T-cell (primary cell): Measurements from ENCODE around the gene GRAMD2B. TPM values are rescaled to one million over a fixed set of nuclear protein-coding genes. Genes with fewer than 3 reads are reported as not detected.

Experiments used
- ATAC-seq, 4 experiments: fragments of 200-7000 bp in 3 of 4; fragments of 150-1000 bp in 1 of 4; cut with Tn5 transposase; replicated peaks in 1 of 4; 1 replicate in 3 of 4; 2 replicates in 1 of 4; pipeline ENCODE4 v1.10.0; 2021; ENCODE audit warnings: moderate library complexity in 3 of 4, mild to moderate bottlenecking in 2 of 4, moderate number of reproducible peaks in 1 of 4
- CTCF ChIA-PET, 2 donors: fragments of 300-600 bp; sonication (Branson Sonifier 250); formaldehyde crosslinking; loops; one replicate each; lab custom pipeline; 2022; ENCODE audit warnings: antibody characterized with exemption in 2 of 2; lab: Charles Lee
- POLR2A ChIA-PET, 2 donors: fragments of 300-600 bp; sonication (Branson Sonifier 250); formaldehyde crosslinking; loops; one replicate each; lab custom pipeline; 2022; ENCODE audit warnings: antibody characterized with exemption in 2 of 2; lab: Charles Lee
- DNase-seq, 35 experiments: peaks; one replicate each; pipeline versions ENCODE4 v3.0.0 to v3.0.0-alpha.2; 2013 to 2023
- H3K27ac ChIP-seq: one replicate; pipeline ENCODE4 v1.5.1; 2013; ENCODE audit warnings: low read length
- H3K27me3 ChIP-seq, 2 experiments: replicated peaks in 1 of 2; 1 replicate in 1 of 2; 2 replicates in 1 of 2; pipeline versions ENCODE4 v1.6.1 to v1.7.0; 2013; ENCODE audit warnings: low read length in 1 of 2, mixed read lengths in 1 of 2; ENCODE audit not compliant: control insufficient read depth in 2 of 2, insufficient read depth in 2 of 2; ENCODE audit errors: extremely low read depth in 1 of 2
- H3K36me3 ChIP-seq, 2 donors: 1 replicate in 1 of 2; 2 replicates in 1 of 2; pipeline versions ENCODE4 v1.6.1 to v1.7.0; 2013; ENCODE audit warnings: low read length in 1 of 2; ENCODE audit not compliant: control insufficient read depth in 2 of 2, insufficient read depth in 1 of 2; ENCODE audit errors: extremely low read depth in 1 of 2
- H3K4me1 ChIP-seq, 2 experiments: 1 replicate in 1 of 2; 2 replicates in 1 of 2; pipeline versions ENCODE4 v1.6.1 to v1.7.0; 2013; ENCODE audit warnings: low read length in 2 of 2, mixed read lengths in 1 of 2; ENCODE audit not compliant: insufficient read depth in 2 of 2, control insufficient read depth in 1 of 2; ENCODE audit errors: extremely low read depth in 1 of 2
- H3K4me3 ChIP-seq, 2 donors: 1 replicate in 1 of 2; 2 replicates in 1 of 2; pipeline versions ENCODE4 v1.5.1 to v1.7.0; 2013; ENCODE audit warnings: mild to moderate bottlenecking in 2 of 2, low read length in 1 of 2, moderate library complexity in 1 of 2; ENCODE audit not compliant: control insufficient read depth in 1 of 2; ENCODE audit errors: extremely low read depth in 1 of 2
- H3K9me3 ChIP-seq: 2 replicates; pipeline ENCODE4 v1.7.0; 2013
- H3K27ac Mint-ChIP-seq, 2 donors: one replicate each; pipeline ENCODE4 v1.8.0; 2020 to 2021; ENCODE audit warnings: mild to moderate bottlenecking in 2 of 2, mixed read lengths in 2 of 2
- H3K27me3 Mint-ChIP-seq, 2 donors: one replicate each; pipeline ENCODE4 v1.8.0; 2021 to 2022; ENCODE audit warnings: mixed read lengths in 2 of 2
- H3K36me3 Mint-ChIP-seq: one replicate; pipeline ENCODE4 v1.8.0; 2021; ENCODE audit warnings: mixed read lengths
- H3K4me1 Mint-ChIP-seq, 3 donors: one replicate each; pipeline ENCODE4 v1.8.0; 2020 to 2022; ENCODE audit warnings: mixed read lengths in 3 of 3, mild to moderate bottlenecking in 1 of 3
- H3K4me3 Mint-ChIP-seq, 3 donors: one replicate each; pipeline ENCODE4 v1.8.0; 2020 to 2022; ENCODE audit warnings: mild to moderate bottlenecking in 3 of 3, mixed read lengths in 3 of 3, moderate library complexity in 3 of 3
- H3K9me3 Mint-ChIP-seq, 3 donors: one replicate each; pipeline ENCODE4 v1.8.0; 2020 to 2022; ENCODE audit warnings: mixed read lengths in 3 of 3
- WGBS: methylation state at CpG from one replicate; pipeline ENCODE4 v1.1.5; 2013; ENCODE audit warnings: missing lambda C conversion rate; ENCODE audit not compliant: insufficient coverage; 5-methylcytosine and 5-hydroxymethylcytosine counted together
- total RNA-seq, 35 experiments: library from RNA in 6 of 35; stranded (reverse) in 6 of 35; fragments of 120-200 nt in 1 of 35; gene quantifications; one replicate each; pipeline versions ENCODE4 v1.2.1 to v1.2.4 and lab custom pipeline; 2013 to 2026

Gene GRAMD2B
- total RNA-seq, 5 donors from 2014 or later (not counting 1 experiment from before 2014, with no cell fraction given) = 5.7 to 14.1 (median 6.0) TPM

DNA sequence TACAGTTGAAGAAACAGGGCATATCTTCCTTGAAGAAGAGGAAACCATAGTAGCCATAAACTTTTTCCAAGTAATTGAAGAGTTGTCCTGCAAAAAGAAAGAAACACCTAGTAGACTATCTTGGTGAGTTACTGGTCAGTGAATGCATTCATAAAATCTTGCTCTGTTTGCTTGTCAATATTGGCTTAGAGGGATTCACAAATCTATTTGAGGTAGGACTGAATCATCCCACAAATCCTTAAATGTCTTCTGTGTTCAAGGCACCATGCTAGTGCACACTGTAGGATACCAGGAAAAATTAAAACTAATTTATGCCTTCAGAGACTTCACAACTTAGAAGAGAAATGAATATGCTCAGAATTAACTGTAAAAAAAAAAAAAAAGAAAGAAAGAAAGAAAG is 57.6 kb downstream of the GRAMD2B start:
- Histone ChIP-seq H3K9me3 (no peaks in the 10 kb centered on the region), H3K27me3 (no peaks in the 10 kb centered on the region), H3K27ac (no peak overlapping the region), H3K36me3 (peaks cover 5 to 29% of the 10 kb centered on the region in 2 donors), H3K4me3 (no peak overlapping the region), H3K4me1 (no peaks in the 10 kb centered on the region)
- Mint-ChIP-seq H3K4me1 (no peaks in the 10 kb centered on the region), H3K27me3 (no peaks in the 10 kb centered on the region), H3K9me3 (no peaks in the 10 kb centered on the region), H3K4me3 (no peak overlapping the region), H3K27ac (no peak overlapping the region), H3K36me3 (peaks cover 47% of the 10 kb centered on the region)
- ChIA-PET CTCF (no interaction called here), POLR2A (no interaction called here)
- DNase-seq (no peak), ATAC-seq (no peak)

DNA sequence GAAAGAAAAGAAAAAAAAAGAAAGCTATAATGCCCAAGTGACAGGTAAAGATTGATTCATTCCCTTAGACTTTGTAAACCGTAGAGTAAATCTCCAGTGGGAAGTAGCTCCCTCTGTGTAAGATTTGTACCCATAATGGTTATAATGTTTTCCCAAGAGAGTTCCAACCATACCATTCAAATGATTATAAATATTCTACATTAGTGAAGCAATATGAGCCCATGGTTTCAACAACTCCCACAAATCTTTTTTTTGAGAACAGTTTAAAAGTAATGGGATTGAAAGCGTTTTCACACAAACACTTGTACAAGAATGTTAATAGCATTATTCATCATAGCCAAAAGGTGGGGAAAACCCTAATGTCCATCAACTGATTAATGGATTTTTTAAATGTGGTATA is 58.0 kb downstream of the GRAMD2B start:
- ATAC-seq (no peak), DNase-seq (no peak)
- no peaks in the 10 kb centered on the region for H3K4me1 Mint-ChIP-seq
- no peak overlapping the region for H3K4me3 Mint-ChIP-seq
- Histone ChIP-seq H3K9me3 (no peaks in the 10 kb centered on the region), H3K4me1 (no peaks in the 10 kb centered on the region), H3K36me3 (peaks cover 5 to 31% of the 10 kb centered on the region in 2 donors), H3K27ac (no peak overlapping the region), H3K4me3 (no peak overlapping the region), H3K27me3 (no peaks in the 10 kb centered on the region)
- CTCF ChIA-PET = no interaction called here
- H3K36me3 Mint-ChIP-seq = peaks cover 51% of the 10 kb centered on the region
- POLR2A ChIA-PET = interaction anchor here in 1 of 2 donors (0.7 kb wide), 1 partner anchor 555 kb away, joined by 5 read pairs; no protein-coding TSS in a partner anchor
- H3K9me3 Mint-ChIP-seq = no peaks in the 10 kb centered on the region
- no peaks in the 10 kb centered on the region for H3K27me3 Mint-ChIP-seq
- no CpG with 5 or more reads among the region's 2 CpGs for WGBS
- H3K27ac Mint-ChIP-seq = no peak overlapping the region

DNA sequence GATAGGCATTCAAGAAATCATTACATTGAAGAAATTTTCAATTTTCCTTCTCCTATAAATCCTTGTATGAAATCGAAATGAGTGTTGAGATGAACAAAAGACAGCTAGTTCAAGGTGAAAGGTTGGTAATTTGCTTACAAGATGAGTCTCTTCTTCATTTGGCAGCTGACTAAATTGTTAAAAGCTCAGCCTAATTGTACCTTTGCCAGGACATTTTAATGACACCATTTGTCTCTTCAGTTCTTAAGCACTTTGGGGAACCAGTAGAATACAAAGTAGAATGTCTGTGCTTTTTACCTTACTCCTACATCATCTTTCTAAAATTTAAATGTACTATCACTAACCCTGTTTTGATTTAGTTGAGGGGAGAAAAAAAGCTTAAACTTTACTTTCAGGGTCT is 59.4 kb downstream of the GRAMD2B start:
- Mint-ChIP-seq H3K27ac (no peak overlapping the region), H3K4me1 (no peaks in the 10 kb centered on the region), H3K4me3 (no peak overlapping the region), H3K9me3 (no peaks in the 10 kb centered on the region), H3K36me3 (peaks cover 57% of the 10 kb centered on the region), H3K27me3 (no peaks in the 10 kb centered on the region)
- Histone ChIP-seq H3K27me3 (no peaks in the 10 kb centered on the region), H3K4me3 (no peak overlapping the region), H3K4me1 (no peaks in the 10 kb centered on the region), H3K27ac (no peak overlapping the region), H3K9me3 (no peaks in the 10 kb centered on the region), H3K36me3 (peaks cover 5 to 43% of the 10 kb centered on the region in 2 donors)
- CTCF ChIA-PET = interaction anchor here (0.6 to 0.9 kb wide), 3 partner anchors 17 to 98 kb away, joined by 3 to 4 read pairs (median 4); no protein-coding TSS in a partner anchor
- no CpG with 5 or more reads among the region's 1 CpG for WGBS
- no peak for ATAC-seq
- DNase-seq = no peak
- POLR2A ChIA-PET = no interaction called here

DNA sequence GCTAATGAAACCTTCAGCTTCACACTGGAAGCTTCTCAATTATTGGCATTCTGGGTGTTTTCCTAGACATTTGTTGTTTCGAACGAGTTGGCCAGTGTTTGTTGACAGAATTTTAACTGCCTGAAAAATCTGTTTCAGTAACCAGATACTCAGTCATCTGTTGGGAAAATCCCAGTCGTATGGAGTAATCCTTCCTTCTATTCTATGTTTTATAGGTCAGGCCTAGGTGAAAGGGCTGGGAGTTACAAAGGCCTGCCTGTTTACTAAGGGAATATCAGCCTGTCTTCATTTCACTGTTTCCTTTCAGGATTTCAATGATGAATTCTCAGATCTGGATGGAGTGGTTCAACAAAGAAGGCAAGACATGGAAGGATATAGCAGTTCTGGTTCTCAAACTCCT is 59.9 kb downstream of the GRAMD2B start:
- Mint-ChIP-seq H3K27me3 (no peaks in the 10 kb centered on the region), H3K9me3 (no peaks in the 10 kb centered on the region), H3K27ac (no peak overlapping the region), H3K4me1 (no peaks in the 10 kb centered on the region), H3K36me3 (peaks cover 59% of the 10 kb centered on the region), H3K4me3 (no peak overlapping the region)
- H3K27ac ChIP-seq = no peak overlapping the region
- no CpG with 5 or more reads among the region's 3 CpGs for WGBS
- DNase-seq = no peak
- no peaks in the 10 kb centered on the region for H3K27me3 ChIP-seq
- H3K9me3 ChIP-seq = no peaks in the 10 kb centered on the region
- CTCF ChIA-PET = interaction anchor here in 1 of 2 donors (0.6 to 0.9 kb wide), 2 partner anchors 17 to 98 kb away, joined by 3 to 4 read pairs; no protein-coding TSS in a partner anchor
- peaks cover 5 to 46% of the 10 kb centered on the region in 2 donors for H3K36me3 ChIP-seq
- POLR2A ChIA-PET = no interaction called here
- H3K4me3 ChIP-seq = no peak overlapping the region
- H3K4me1 ChIP-seq = no peaks in the 10 kb centered on the region
- no peak for ATAC-seq

DNA sequence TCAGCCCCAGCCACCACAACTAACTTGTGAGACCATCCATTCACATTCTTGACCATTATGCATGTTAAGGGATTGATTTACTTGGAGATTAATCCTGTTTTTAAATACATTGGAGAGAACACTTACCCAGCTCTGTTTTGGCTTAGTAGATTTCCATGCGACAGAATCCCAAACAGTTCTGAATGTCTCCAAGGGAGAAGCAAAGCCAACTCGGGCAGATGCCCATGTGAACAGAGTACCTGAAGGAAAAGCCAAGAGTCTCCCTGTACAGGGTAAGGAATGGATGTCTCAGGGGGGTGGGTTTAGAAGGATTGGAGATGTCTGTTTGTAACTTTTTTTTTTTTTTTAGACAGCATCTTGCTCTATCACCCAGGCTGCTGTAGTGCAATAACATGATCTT is 61.0 kb downstream of the GRAMD2B start:
- no peak for DNase-seq
- H3K4me3 ChIP-seq = no peak overlapping the region
- Mint-ChIP-seq H3K27ac (no peak overlapping the region), H3K4me3 (no peak overlapping the region), H3K4me1 (no peaks in the 10 kb centered on the region), H3K9me3 (no peaks in the 10 kb centered on the region), H3K36me3 (peaks cover 66% of the 10 kb centered on the region), H3K27me3 (no peaks in the 10 kb centered on the region)
- H3K27ac ChIP-seq = no peak overlapping the region
- ATAC-seq = no peak
- peaks cover 5 to 56% of the 10 kb centered on the region in 2 donors for H3K36me3 ChIP-seq
- 93% methylated on average over 2 of the region's 2 CpGs for WGBS
- ChIA-PET POLR2A (no interaction called here), CTCF (no interaction called here)
- no peaks in the 10 kb centered on the region for H3K27me3 ChIP-seq
- H3K9me3 ChIP-seq = no peaks in the 10 kb centered on the region
- H3K4me1 ChIP-seq = no peaks in the 10 kb centered on the region

DNA sequence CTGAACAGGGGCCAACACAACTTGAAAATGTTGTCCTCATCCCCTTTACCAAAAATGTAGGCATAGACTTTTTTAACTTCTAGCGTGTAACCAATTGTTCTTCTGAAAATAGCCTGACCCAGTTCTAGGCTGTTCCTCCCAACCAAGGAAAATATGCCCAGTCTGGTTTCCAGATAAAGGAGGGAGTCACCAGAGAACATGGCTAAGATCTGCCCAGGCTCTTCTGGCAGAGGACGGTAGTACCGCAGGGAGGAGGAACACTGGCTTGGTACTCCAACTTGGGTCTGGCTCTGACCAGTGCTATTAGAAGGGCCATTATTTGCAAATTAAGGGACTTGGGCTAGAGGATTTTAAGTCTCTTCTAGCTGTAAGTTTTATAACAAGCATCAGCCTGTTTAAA is 63.1 kb downstream of the GRAMD2B start:
- H3K27ac Mint-ChIP-seq = no peak overlapping the region
- Histone ChIP-seq H3K27me3 (no peaks in the 10 kb centered on the region), H3K4me3 (no peak overlapping the region), H3K27ac (no peak overlapping the region), H3K4me1 (no peaks in the 10 kb centered on the region), H3K9me3 (no peaks in the 10 kb centered on the region), H3K36me3 (peaks cover 5 to 63% of the 10 kb centered on the region in 2 donors)
- ATAC-seq = no peak
- H3K36me3 Mint-ChIP-seq = peaks cover 57% of the 10 kb centered on the region
- H3K4me1 Mint-ChIP-seq = no peaks in the 10 kb centered on the region
- WGBS = 100% methylated on average over 3 of the region's 3 CpGs
- H3K9me3 Mint-ChIP-seq = no peaks in the 10 kb centered on the region
- ChIA-PET POLR2A (interaction anchor here in 1 of 2 donors (1.0 kb wide), 1 partner anchor 36 kb away, joined by 3 read pairs; no protein-coding TSS in a partner anchor), CTCF (interaction anchor here (0.6 to 1.9 kb wide), 2 partner anchors 13 to 14 kb away, joined by 3 to 4 read pairs; no protein-coding TSS in a partner anchor)
- DNase-seq = no peak
- no peaks in the 10 kb centered on the region for H3K27me3 Mint-ChIP-seq
- no peak overlapping the region for H3K4me3 Mint-ChIP-seq

DNA sequence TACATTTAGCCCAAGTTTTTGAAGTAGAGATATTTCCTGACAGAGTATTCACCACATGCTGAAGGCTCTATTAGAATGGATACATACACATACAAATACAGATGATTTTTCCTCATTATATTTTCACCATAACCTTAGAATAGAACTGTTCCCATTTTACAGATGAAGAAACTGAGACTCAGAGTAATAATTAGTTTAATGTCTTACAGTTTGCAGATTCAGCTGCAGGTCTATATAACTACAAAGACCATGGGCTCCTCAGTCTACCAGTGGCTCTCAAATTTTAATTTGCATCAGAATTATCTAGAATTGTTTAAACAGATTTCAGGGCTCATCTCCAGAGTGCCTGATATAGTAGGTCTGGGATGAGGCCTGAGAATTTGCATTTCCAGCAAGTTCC is 64.4 kb downstream of the GRAMD2B start:
- CTCF ChIA-PET = interaction anchor here (0.6 to 1.9 kb wide), 3 partner anchors 12 to 279 kb away, joined by 3 to 10 read pairs (median 4); no protein-coding TSS in a partner anchor
- DNase-seq = no peak
- Mint-ChIP-seq H3K36me3 (peaks cover 54% of the 10 kb centered on the region), H3K27ac (no peak overlapping the region), H3K9me3 (no peaks in the 10 kb centered on the region), H3K27me3 (no peaks in the 10 kb centered on the region), H3K4me3 (no peak overlapping the region), H3K4me1 (no peaks in the 10 kb centered on the region)
- H3K9me3 ChIP-seq = no peaks in the 10 kb centered on the region
- peaks cover 5 to 63% of the 10 kb centered on the region in 2 donors for H3K36me3 ChIP-seq
- no peaks in the 10 kb centered on the region for H3K4me1 ChIP-seq
- POLR2A ChIA-PET = no interaction called here
- no peak overlapping the region for H3K27ac ChIP-seq
- H3K27me3 ChIP-seq = no peaks in the 10 kb centered on the region
- no peak for ATAC-seq
- no peak overlapping the region for H3K4me3 ChIP-seq
